Upper lobe of right lung (tissue), 1 donor: ENCODE data around the gene KPNA4. TPM values are rescaled to one million over a fixed set of nuclear protein-coding genes. Genes with fewer than 3 reads are reported as not detected.

ENCODE experiments used
- ATAC-seq: fragments of 200-7000 bp; cut with Tn5 transposase; one replicate; pipeline ENCODE4 v1.9.1; 2020; ENCODE audit warnings: mild to moderate bottlenecking, moderate library complexity
- DNase-seq: peaks from one replicate; pipeline ENCODE4 v3.0.0-alpha.2; 2020
- H3K27ac ChIP-seq: fragments of 200-600 bp; one replicate; pipeline ENCODE4 v1.8.0; 2022
- H3K27me3 ChIP-seq: fragments of 200-600 bp; one replicate; pipeline ENCODE4 v1.8.0; 2022; ENCODE audit warnings: mild to moderate bottlenecking
- H3K36me3 ChIP-seq: fragments of 200-600 bp; one replicate; pipeline ENCODE4 v1.8.0; 2022
- H3K4me1 ChIP-seq: fragments of 200-600 bp; one replicate; pipeline ENCODE4 v1.8.0; 2022
- H3K4me3 ChIP-seq: fragments of 200-600 bp; one replicate; pipeline ENCODE4 v1.8.0; 2022; ENCODE audit warnings: mild to moderate bottlenecking
- H3K9me3 ChIP-seq: fragments of 200-600 bp; one replicate; pipeline ENCODE4 v1.8.0; 2022
- intact Hi-C: fragments of 100-400 bp; cut with DNase I; formaldehyde crosslinking; loops from one replicate; pipeline ENCODE4 v1.11.0; 2022
- total RNA-seq: library from RNA; stranded (reverse); fragmentation: NEBNext Ultra II Directional; extraction: Animal tissue kit (Norgen Biotek cat#: 25700); gene quantifications from one replicate; pipeline ENCODE4 v1.2.1, GENCODE V29; 2021
- TF ChIP-seq, protein P1 (sequence below): fragments of 200-600 bp; IDR thresholded peaks from one replicate; pipeline ENCODE4 v1.8.0; 2022; ENCODE audit warnings: antibody characterized with exemption
- donor health status: DM: no; HTN: yes; CAD: no; lungs with severe emphysema.

The KPNA4 gene
- total RNA-seq, 1 donor from 2014 or later = 56.3 TPM

DNA sequence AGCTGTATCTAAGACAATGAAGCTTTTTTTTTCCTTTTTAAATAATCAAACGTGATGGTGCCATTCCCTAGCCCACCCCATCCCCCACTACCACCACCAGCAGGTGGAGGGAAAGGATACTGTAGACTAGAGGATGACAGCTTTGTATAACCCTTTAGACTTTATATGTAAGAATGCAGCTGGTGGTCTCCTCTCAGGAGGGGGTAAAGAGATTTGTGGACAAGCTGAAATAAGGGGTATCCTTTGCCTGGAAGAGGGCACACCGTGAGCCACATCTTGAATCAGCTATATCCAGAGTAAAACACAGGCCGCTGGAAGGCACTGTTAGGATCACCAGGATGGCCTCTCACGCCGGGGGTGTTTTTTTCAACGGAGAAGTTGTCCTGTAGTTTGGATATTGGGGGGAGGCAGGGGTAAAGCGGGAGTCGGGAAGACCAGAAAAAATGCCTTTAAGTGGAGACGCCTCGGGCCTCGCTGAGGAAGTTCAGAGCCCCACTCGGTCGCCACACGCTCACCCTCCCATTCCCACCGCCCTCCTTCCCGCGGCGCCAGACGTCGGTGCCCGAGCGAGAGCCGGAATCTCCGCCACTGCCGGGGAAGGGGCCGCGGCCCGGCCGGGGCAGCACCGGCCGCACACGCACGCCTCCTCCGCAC is 986 bp downstream of the KPNA4 start:
- Histone ChIP-seq H3K27me3 (no peaks in the 10 kb centered on the region), H3K27ac (peak overlapping the region; percentile 98), H3K4me1 (peaks cover 62% of the 10 kb centered on the region), H3K4me3 (peak overlapping the region; percentile 84), H3K36me3 (no peaks in the 10 kb centered on the region), H3K9me3 (no peaks in the 10 kb centered on the region)
- TF ChIP-seq, protein P1, sequence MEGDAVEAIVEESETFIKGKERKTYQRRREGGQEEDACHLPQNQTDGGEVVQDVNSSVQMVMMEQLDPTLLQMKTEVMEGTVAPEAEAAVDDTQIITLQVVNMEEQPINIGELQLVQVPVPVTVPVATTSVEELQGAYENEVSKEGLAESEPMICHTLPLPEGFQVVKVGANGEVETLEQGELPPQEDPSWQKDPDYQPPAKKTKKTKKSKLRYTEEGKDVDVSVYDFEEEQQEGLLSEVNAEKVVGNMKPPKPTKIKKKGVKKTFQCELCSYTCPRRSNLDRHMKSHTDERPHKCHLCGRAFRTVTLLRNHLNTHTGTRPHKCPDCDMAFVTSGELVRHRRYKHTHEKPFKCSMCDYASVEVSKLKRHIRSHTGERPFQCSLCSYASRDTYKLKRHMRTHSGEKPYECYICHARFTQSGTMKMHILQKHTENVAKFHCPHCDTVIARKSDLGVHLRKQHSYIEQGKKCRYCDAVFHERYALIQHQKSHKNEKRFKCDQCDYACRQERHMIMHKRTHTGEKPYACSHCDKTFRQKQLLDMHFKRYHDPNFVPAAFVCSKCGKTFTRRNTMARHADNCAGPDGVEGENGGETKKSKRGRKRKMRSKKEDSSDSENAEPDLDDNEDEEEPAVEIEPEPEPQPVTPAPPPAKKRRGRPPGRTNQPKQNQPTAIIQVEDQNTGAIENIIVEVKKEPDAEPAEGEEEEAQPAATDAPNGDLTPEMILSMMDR = no peak
- intact Hi-C loops = no loop called here
- ATAC-seq = no peak
- DNase-seq = peak; percentile 78

DNA sequence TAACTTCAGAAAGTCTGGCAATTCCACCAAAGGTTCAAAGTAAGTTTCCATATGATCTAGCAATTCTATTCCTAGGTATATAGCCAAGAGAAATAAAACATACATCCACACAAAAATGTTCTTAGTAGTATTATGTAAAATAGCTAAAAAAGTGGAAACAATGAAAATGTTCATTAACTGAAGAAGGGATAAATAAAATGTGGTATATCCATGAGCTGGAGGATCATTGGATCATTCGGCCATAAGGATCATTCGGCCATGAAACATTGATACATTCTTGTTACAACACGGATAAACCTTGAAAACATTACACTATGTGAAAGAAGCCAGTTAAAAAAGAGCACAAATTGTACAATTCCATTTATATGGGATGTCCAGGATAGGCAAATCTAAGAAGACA is 2.4 kb downstream of the KPNA4 start:
- H3K36me3 ChIP-seq = no peaks in the 10 kb centered on the region
- no peaks in the 10 kb centered on the region for H3K27me3 ChIP-seq
- no peaks in the 10 kb centered on the region for H3K9me3 ChIP-seq
- intact Hi-C loops = no loop called here
- no peak overlapping the region for H3K27ac ChIP-seq
- ATAC-seq (no peak), DNase-seq (no peak)
- TF ChIP-seq, protein P1 = no peak
- H3K4me3 ChIP-seq = peak overlapping the region; percentile 84
- peaks cover 73% of the 10 kb centered on the region for H3K4me1 ChIP-seq

DNA sequence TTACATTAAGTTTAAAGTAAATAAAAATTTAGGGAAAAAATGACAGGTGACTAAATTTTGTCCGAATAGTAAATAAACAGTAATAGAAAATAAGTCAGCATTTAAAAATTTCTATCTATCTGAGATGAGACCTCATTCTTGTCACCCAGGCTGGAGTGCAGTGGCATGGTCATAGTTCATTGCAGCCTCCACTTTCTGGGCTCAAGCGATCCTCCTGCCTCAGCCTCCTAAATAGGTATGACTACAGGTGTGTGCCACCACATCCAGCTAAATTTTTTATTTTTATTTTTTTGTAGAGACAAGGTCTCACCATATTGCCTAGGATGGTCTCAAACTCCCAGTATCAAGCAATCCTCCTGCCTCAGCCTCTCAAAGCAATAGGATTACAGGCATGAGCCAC is 7.8 kb downstream of the KPNA4 start:
- Histone ChIP-seq H3K4me3 (no peak overlapping the region), H3K27ac (no peak overlapping the region), H3K27me3 (no peaks in the 10 kb centered on the region), H3K36me3 (no peaks in the 10 kb centered on the region), H3K9me3 (no peaks in the 10 kb centered on the region), H3K4me1 (peaks cover 56% of the 10 kb centered on the region)
- TF ChIP-seq, protein P1 = no peak
- ATAC-seq = no peak
- intact Hi-C loops = no loop called here
- DNase-seq = no peak

DNA sequence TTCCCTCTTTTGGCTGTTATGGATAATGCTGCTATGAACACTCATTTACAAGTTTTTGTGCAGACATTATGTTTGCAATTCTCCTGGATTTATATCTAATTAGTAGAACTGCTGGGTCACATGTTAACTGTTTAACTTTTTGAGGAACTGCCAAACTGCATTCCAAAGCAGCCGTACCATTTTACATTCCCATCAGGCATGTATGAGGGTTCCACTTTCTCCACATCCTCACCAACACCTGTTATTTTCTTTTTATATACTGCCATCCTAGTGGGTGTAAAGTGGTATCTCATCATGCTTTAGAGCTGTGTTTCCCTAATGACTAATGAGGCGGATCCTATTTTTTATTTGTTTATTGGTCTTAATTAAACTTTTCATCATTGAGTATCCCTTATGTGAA is 9.2 kb downstream of the KPNA4 start:
- intact Hi-C loops = no loop called here
- TF ChIP-seq, protein P1 = no peak
- no peaks in the 10 kb centered on the region for H3K27me3 ChIP-seq
- H3K4me1 ChIP-seq = peaks cover 41% of the 10 kb centered on the region
- H3K4me3 ChIP-seq = no peak overlapping the region
- H3K36me3 ChIP-seq = no peaks in the 10 kb centered on the region
- no peak overlapping the region for H3K27ac ChIP-seq
- no peaks in the 10 kb centered on the region for H3K9me3 ChIP-seq
- no peak for DNase-seq
- no peak for ATAC-seq

DNA sequence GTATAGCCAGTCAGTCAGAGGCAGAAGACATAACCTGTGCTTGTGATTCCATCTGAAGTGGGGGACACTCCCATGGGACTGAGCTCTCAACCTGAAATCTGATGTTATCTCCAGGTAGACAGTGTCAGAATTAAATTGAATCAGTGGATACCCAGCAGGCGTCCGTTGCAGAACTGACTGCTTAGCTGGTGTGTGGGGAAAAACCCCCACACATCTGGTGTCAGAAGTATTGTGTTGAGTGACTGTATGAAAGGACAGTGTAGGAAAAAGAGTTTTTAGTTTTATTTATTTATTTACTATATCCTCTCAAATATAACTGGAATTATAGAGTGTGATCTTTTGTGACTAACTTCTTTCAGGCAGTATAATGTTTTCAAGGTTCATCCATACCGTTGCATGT is 10.4 kb downstream of the KPNA4 start:
- Histone ChIP-seq H3K9me3 (no peaks in the 10 kb centered on the region), H3K4me3 (no peak overlapping the region), H3K36me3 (no peaks in the 10 kb centered on the region), H3K27ac (no peak overlapping the region), H3K4me1 (peaks cover 30% of the 10 kb centered on the region), H3K27me3 (no peaks in the 10 kb centered on the region)
- intact Hi-C loops = no loop called here
- DNase-seq (no peak), ATAC-seq (no peak)
- TF ChIP-seq, protein P1 = no peak

DNA sequence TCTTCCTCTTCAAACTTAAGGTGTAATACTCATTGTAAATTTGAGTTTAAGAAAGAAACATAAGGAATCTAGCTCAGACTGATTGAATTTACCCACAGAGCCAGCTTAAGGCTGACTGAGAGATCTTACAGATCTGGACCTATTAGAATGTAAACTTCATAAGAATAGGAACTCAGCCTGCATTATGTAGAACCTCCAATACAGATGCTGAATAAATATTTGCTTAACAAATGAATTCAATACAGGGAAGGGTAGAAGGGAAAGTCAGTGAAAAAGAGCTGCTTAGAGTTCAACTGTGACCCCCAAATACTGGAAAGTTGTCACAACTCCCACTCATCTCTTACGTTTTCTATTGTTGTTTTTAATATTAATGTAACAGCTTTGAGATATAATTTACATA is 11.5 kb downstream of the KPNA4 start:
- H3K9me3 ChIP-seq = no peaks in the 10 kb centered on the region
- peaks cover 18% of the 10 kb centered on the region for H3K4me1 ChIP-seq
- TF ChIP-seq, protein P1 = no peak
- no peaks in the 10 kb centered on the region for H3K36me3 ChIP-seq
- no peak overlapping the region for H3K4me3 ChIP-seq
- H3K27me3 ChIP-seq = no peaks in the 10 kb centered on the region
- DNase-seq = no peak
- intact Hi-C loops = no loop called here
- H3K27ac ChIP-seq = no peak overlapping the region
- no peak for ATAC-seq
